ENCODE results near the gene ZNF709. TPM values are rescaled to one million over a fixed set of nuclear protein-coding genes. Genes with fewer than 3 reads are reported as not detected.

The ZNF709 gene
- total RNA-seq (2022; extraction: Qiagen RNA extraction; ENCODE audit: low read depth) = 0.05 TPM in 1 of 5 replicates, not detected in the others

GRCh38 chr19:12484371-12485051 lies at the start of gene ZNF709:
TSS of gene ZNF709 (minus strand) at chr19:12484816. CDS start at chr19:12484657, 159 bp downstream.

GRCh38 chr19:12440541-12441316 lies 43.9 kb downstream of the ZNF709 start, which contains the start of gene ZNF443:
TSS of gene ZNF443 (minus strand) at chr19:12441021. CDS start at chr19:12440914, 107 bp downstream.

Other genes starting within 250 kb of the ZNF709 start
- 0.64 to 1.0 TPM (median 0.73 TPM) in 5 replicates for gene ZNF44, start 189.9 kb downstream of the ZNF709 start, total RNA-seq (2022; extraction: Qiagen RNA extraction; ENCODE audit: low read depth)
- gene ZNF563, start 151.2 kb downstream of the ZNF709 start, total RNA-seq (2022; extraction: Qiagen RNA extraction; ENCODE audit: low read depth) = not detected in 5 replicates
- gene ZNF442, start 119.1 kb downstream of the ZNF709 start, total RNA-seq (2022; extraction: Qiagen RNA extraction; ENCODE audit: low read depth) = not detected in 5 replicates
- 1.2 to 2.2 TPM (median 1.5 TPM) in 5 replicates for gene ZNF799, start 83.5 kb downstream of the ZNF709 start, total RNA-seq (2022; extraction: Qiagen RNA extraction; ENCODE audit: low read depth)
- 0.76 to 1.5 TPM (median 0.99 TPM) in 5 replicates for gene ZNF443, start 43.8 kb downstream of the ZNF709 start, total RNA-seq (2022; extraction: Qiagen RNA extraction; ENCODE audit: low read depth)
- gene ZNF564, start 66.7 kb upstream of the ZNF709 start, total RNA-seq (2022; extraction: Qiagen RNA extraction; ENCODE audit: low read depth) = 0.95 to 2.9 TPM (median 2.1 TPM) in 5 replicates
- gene ZNF490, start 126.0 kb upstream of the ZNF709 start, total RNA-seq (2022; extraction: Qiagen RNA extraction; ENCODE audit: low read depth) = 0.45 to 0.81 TPM (median 0.66 TPM) in 5 replicates
- gene ZNF791, start 126.1 kb upstream of the ZNF709 start, total RNA-seq (2022; extraction: Qiagen RNA extraction; ENCODE audit: low read depth) = 4.3 to 6.2 TPM (median 5.3 TPM) in 5 replicates
- gene MAN2B1, start 181.9 kb upstream of the ZNF709 start, total RNA-seq (2022; extraction: Qiagen RNA extraction; ENCODE audit: low read depth) = 16.4 to 21.2 TPM (median 17.4 TPM) in 5 replicates
- 7.9 to 11.6 TPM (median 10.0 TPM) in 5 replicates for gene WDR83, start 182.0 kb upstream of the ZNF709 start, total RNA-seq (2022; extraction: Qiagen RNA extraction; ENCODE audit: low read depth)
- gene DHPS, start 197.1 kb upstream of the ZNF709 start, total RNA-seq (2022; extraction: Qiagen RNA extraction; ENCODE audit: low read depth) = 40.7 to 54.1 TPM (median 49.5 TPM) in 5 replicates
- gene GNG14, start 203.2 kb upstream of the ZNF709 start, total RNA-seq (2022; extraction: Qiagen RNA extraction; ENCODE audit: low read depth) = not detected in 5 replicates
- 8.2 to 13.6 TPM (median 11.5 TPM) in 5 replicates for gene FBXW9, start 211.8 kb upstream of the ZNF709 start, total RNA-seq (2022; extraction: Qiagen RNA extraction; ENCODE audit: low read depth)
- 27.4 to 35.2 TPM (median 32.5 TPM) in 5 replicates for gene TNPO2, start 239.1 kb upstream of the ZNF709 start, total RNA-seq (2022; extraction: Qiagen RNA extraction; ENCODE audit: low read depth)
- gene TRIR, start 249.9 kb upstream of the ZNF709 start, total RNA-seq (2022; extraction: Qiagen RNA extraction; ENCODE audit: low read depth) = 156 to 216 TPM (median 205 TPM) in 5 replicates

All from A549 treated with RU486 at 1 μM for 4 hours (cell line).